Endothelial cell of umbilical vein (primary cell): ENCODE measurements around the gene PLBD2. TPM values are rescaled to one million over a fixed set of nuclear protein-coding genes. Genes with fewer than 3 reads are reported as not detected.

Experiments used
- BruUV-seq: library from RNA; stranded (reverse); fragments of 400-500 nt; replicated peaks from 2 replicates; lab custom pipeline; 2021; lab: Mats Ljungman, UMichigan
- CTCF ChIA-PET: fragments of 300-600, 350-600 bp; sonication (Branson Sonifier 250); formaldehyde crosslinking; loops from one replicate; lab custom pipeline; 2021; ENCODE audit warnings: antibody characterized with exemption, inconsistent platforms; lab: Charles Lee
- POLR2A ChIA-PET: fragments of 300-600, 350-600 bp; sonication (Branson Sonifier 250); formaldehyde crosslinking; loops from one replicate; lab custom pipeline; 2021; ENCODE audit warnings: antibody characterized with exemption, inconsistent platforms; lab: Charles Lee
- DNase-seq: peaks from one replicate; pipeline ENCODE4 v3.0.0-alpha.2; 2011; ENCODE audit warnings: low read depth, low spot score
- FAIRE-seq: peaks from 2 replicates; lab custom pipeline; 2011; peaks lifted over from hg19 to GRCh38; lab: Jason Lieb, UNC
- H2AFZ ChIP-seq: 2 replicates; pipeline ENCODE4 v1.6.0; 2012; ENCODE audit warnings: low read depth, low read length, control low read depth, inconsistent platforms
- H3K27ac ChIP-seq: 2 replicates; pipeline ENCODE4 v1.5.1; 2011; ENCODE audit warnings: low read depth, mild to moderate bottlenecking, control low read depth, low read length, moderate library complexity; ENCODE audit not compliant: insufficient read depth
- H3K27me3 ChIP-seq, 2 experiments: 2 replicates each; pipeline versions ENCODE4 v1.6.0 to v1.6.1; 2011; ENCODE audit warnings: low read length in 2 of 2, mixed read lengths in 1 of 2; ENCODE audit not compliant: control insufficient read depth in 2 of 2, insufficient read depth in 2 of 2
- H3K36me3 ChIP-seq, 2 experiments: 2 replicates in 1 of 2; 3 replicates in 1 of 2; pipeline ENCODE4 v1.5.1; 2011; ENCODE audit warnings: low read length in 2 of 2, mild to moderate bottlenecking in 1 of 2, moderate library complexity in 1 of 2; ENCODE audit not compliant: control insufficient read depth in 2 of 2, insufficient read depth in 2 of 2; ENCODE audit errors: extremely low read depth in 1 of 2
- H3K4me1 ChIP-seq: 3 replicates; pipeline ENCODE4 v1.5.1; 2011; ENCODE audit warnings: mild to moderate bottlenecking, low read length; ENCODE audit not compliant: control insufficient read depth, insufficient read depth; ENCODE audit errors: extremely low read depth
- H3K4me2 ChIP-seq: 2 replicates; pipeline ENCODE4 v1.6.1; 2011; ENCODE audit warnings: low read length, control low read depth, mixed read lengths; ENCODE audit not compliant: insufficient read depth
- H3K4me3 ChIP-seq, 3 experiments: fragments of 200-600 bp in 1 of 3; sonication (generic), shearing (Covaris generic) in 1 of 3; replicated peaks in 1 of 3; 2 replicates each; pipeline ENCODE4 v1.5.1; 2011 to 2016; ENCODE audit warnings: control low read depth in 3 of 3, low read length in 3 of 3, mild to moderate bottlenecking in 2 of 3, inconsistent platforms in 1 of 3, low read depth in 1 of 3, moderate library complexity in 1 of 3; ENCODE audit not compliant: insufficient read depth in 1 of 3
- H3K79me2 ChIP-seq: 2 replicates; pipeline ENCODE4 v1.6.0; 2012; ENCODE audit warnings: low read length, inconsistent platforms; ENCODE audit not compliant: control insufficient read depth, insufficient read depth
- H3K9ac ChIP-seq: replicated peaks from 2 replicates; pipeline ENCODE3; 2011; ENCODE audit warnings: low read length, control low read depth; ENCODE audit not compliant: insufficient read depth; ENCODE audit errors: extremely low read depth
- H3K9me1 ChIP-seq: replicated peaks from 3 replicates; pipeline ENCODE4 v1.6.0; 2011; ENCODE audit warnings: mild to moderate bottlenecking, low read length; ENCODE audit not compliant: control insufficient read depth, insufficient read depth; ENCODE audit errors: extremely low read depth
- H3K9me3 ChIP-seq: replicated peaks from 2 replicates; pipeline ENCODE4 v1.5.1; 2012; ENCODE audit warnings: low read length, inconsistent platforms; ENCODE audit not compliant: control insufficient read depth, insufficient read depth
- H4K20me1 ChIP-seq: replicated peaks from 2 replicates; pipeline ENCODE3; 2011; ENCODE audit warnings: mild to moderate bottlenecking, low read length; ENCODE audit not compliant: control insufficient read depth, insufficient read depth; ENCODE audit errors: extremely low read depth
- CTCF ChIP-seq, 2 donors: IDR thresholded peaks; 1 replicate in 1 of 2; 2 replicates in 1 of 2; pipeline ENCODE4 v1.5.1; 2011; ENCODE audit warnings: low read length in 2 of 2, mild to moderate bottlenecking in 2 of 2, moderate library complexity in 2 of 2, control low read depth in 1 of 2, inconsistent platforms in 1 of 2, low read depth in 1 of 2; ENCODE audit not compliant: insufficient read depth in 1 of 2; ENCODE audit errors: extremely low read depth in 1 of 2
- EZH2 ChIP-seq: IDR thresholded peaks from 2 replicates; pipeline ENCODE4 v1.6.1; 2012; ENCODE audit warnings: borderline replicate concordance, low read depth, mild to moderate bottlenecking, moderate library complexity, low read length, inconsistent platforms; ENCODE audit not compliant: severe bottlenecking
- FOS ChIP-seq: IDR thresholded peaks from 2 replicates; pipeline ENCODE4 v1.6.1; 2011; ENCODE audit warnings: mild to moderate bottlenecking, low read length, moderate library complexity, borderline replicate concordance; ENCODE audit not compliant: insufficient read depth
- GATA2 ChIP-seq: IDR thresholded peaks from 2 replicates; pipeline ENCODE4 v1.7.0; 2011; ENCODE audit warnings: low read depth, mild to moderate bottlenecking, moderate library complexity, mixed read lengths, low read length; ENCODE audit not compliant: insufficient read length, insufficient read depth
- JUN ChIP-seq: IDR thresholded peaks from 2 replicates; pipeline ENCODE4 v1.6.1; 2011; ENCODE audit warnings: borderline replicate concordance, low read depth; ENCODE audit not compliant: insufficient read length, insufficient read depth
- MAX ChIP-seq: IDR thresholded peaks from 2 replicates; pipeline ENCODE4 v1.6.1; 2011; ENCODE audit not compliant: insufficient read depth, insufficient read length
- MYC ChIP-seq: IDR thresholded peaks from one replicate; pipeline ENCODE4 v1.6.1; 2011; ENCODE audit warnings: mild to moderate bottlenecking, low read depth, low read length
- POLR2A ChIP-seq: IDR thresholded peaks from 2 replicates; pipeline ENCODE4 v1.6.1; 2012; ENCODE audit warnings: low read depth, mild to moderate bottlenecking, control low read depth, low read length
- POLR2AphosphoS5 ChIP-seq: IDR thresholded peaks from 2 replicates; pipeline ENCODE4 v1.6.1; 2012; ENCODE audit warnings: low read depth, mild to moderate bottlenecking, control low read depth, low read length, moderate library complexity; ENCODE audit not compliant: insufficient read depth
- dilution Hi-C: fragments of 300-500 bp; cut with MboI; formaldehyde crosslinking; loops from one replicate; pipeline ENCODE4 v1.15.0; 2019; ENCODE audit warnings: low sequenced_read_pairs; ENCODE audit not compliant: extremely low pct_ligation_motif_present
- intact Hi-C: fragments of 100-400 bp; cut with micrococcal nuclease; formaldehyde crosslinking; loops from one replicate; pipeline ENCODE4 v1.10.0; 2022
- polyA plus RNA-seq, 4 experiments: library from polyadenylated mRNA; depleted of rRNA in 3 of 4; stranded (reverse) in 3 of 4; unstranded in 1 of 4; fragments of >200 nt; gene quantifications; 2 replicates each; pipeline versions ENCODE4 v1.2.1 to v1.2.3, GENCODE V29; 2011 to 2012; ENCODE audit warnings: missing spikeins in 1 of 4
- total RNA-seq: library from RNA; stranded (reverse); gene quantifications from 2 replicates; pipeline ENCODE4 v1.2.3, GENCODE V29; 2021

The PLBD2 gene
- total and polyA plus RNA-seq, 2 donors (not counting 3 experiments of a cell fraction or from before 2014, with no cell fraction given), result 24.4 to 46.8 TPM

GRCh38 chr12:113368331-113368730, 9.9 kb downstream of the PLBD2 start:
- FAIRE-seq (no peak), DNase-seq (no peak)
- H3K9ac ChIP-seq, result no peak overlapping the region
- H3K4me2 ChIP-seq, result no peak overlapping the region
- H3K27ac ChIP-seq, result no peak overlapping the region
- no peak overlapping the region for H2AFZ ChIP-seq
- no peaks in the 10 kb centered on the region for H3K79me2 ChIP-seq
- dilution Hi-C loops (no loop called here), intact Hi-C loops (no loop called here)
- no peaks in the 10 kb centered on the region for H3K27me3 ChIP-seq
- no peaks in the 10 kb centered on the region for H3K9me3 ChIP-seq
- no peaks in the 10 kb centered on the region for H3K4me1 ChIP-seq
- no TSS peak for BruUV-seq
- no peak for TF ChIP-seq JUN
- no peak for TF ChIP-seq MAX
- TF ChIP-seq CTCF (IDR thresholded peaks at IDR 0.05; ENCODE audit: extremely low read depth in 1 of 2, insufficient read depth in 1 of 2, low read depth in 1 of 2, low read length in 2 of 2), result no peak
- TF ChIP-seq GATA2, result no peak
- TF ChIP-seq FOS, result no peak
- TF ChIP-seq MYC, result no peak
- TF ChIP-seq POLR2AphosphoS5, result no peak
- TF ChIP-seq POLR2A, result no peak
- no peak for TF ChIP-seq EZH2
- H3K36me3 ChIP-seq, result peaks cover 0 to 9% of the 10 kb centered on the region in 2 experiments
- no peaks in the 10 kb centered on the region for H4K20me1 ChIP-seq
- no peaks in the 10 kb centered on the region for H3K9me1 ChIP-seq
- H3K4me3 ChIP-seq, result no peak overlapping the region
- ChIA-PET CTCF (no interaction called here), POLR2A (no interaction called here)
